Measurements from ENCODE around the gene CCDC74A. TPM values are rescaled to one million over a fixed set of nuclear protein-coding genes. Genes with fewer than 3 reads are reported as not detected.
"Not testable (repeated sequence)": the region's sequence is repeated elsewhere in the genome, so short reads cannot be mapped to it uniquely, and the experiment has no call there.

Gene CCDC74A
- 1 to 10 TPM; 1.6 to 4.3 TPM for total RNA-seq

GRCh38 chr2:131527131-131528001, at the start of gene CCDC74A:
TSS of gene CCDC74A (plus strand) at chr2:131527888. CDS start at chr2:131527971, 83 bp downstream.
- 31 to 56% methylated on average over 23 to 40 of the region's 47 CpGs for WGBS, 2 donors
- H3K27ac ChIP-seq = peak within 1 kb of the TSS in 1 of 4 donors; percentile 16
- intact Hi-C loops (cut with DNase I) = not testable (repeated sequence)

DNA sequence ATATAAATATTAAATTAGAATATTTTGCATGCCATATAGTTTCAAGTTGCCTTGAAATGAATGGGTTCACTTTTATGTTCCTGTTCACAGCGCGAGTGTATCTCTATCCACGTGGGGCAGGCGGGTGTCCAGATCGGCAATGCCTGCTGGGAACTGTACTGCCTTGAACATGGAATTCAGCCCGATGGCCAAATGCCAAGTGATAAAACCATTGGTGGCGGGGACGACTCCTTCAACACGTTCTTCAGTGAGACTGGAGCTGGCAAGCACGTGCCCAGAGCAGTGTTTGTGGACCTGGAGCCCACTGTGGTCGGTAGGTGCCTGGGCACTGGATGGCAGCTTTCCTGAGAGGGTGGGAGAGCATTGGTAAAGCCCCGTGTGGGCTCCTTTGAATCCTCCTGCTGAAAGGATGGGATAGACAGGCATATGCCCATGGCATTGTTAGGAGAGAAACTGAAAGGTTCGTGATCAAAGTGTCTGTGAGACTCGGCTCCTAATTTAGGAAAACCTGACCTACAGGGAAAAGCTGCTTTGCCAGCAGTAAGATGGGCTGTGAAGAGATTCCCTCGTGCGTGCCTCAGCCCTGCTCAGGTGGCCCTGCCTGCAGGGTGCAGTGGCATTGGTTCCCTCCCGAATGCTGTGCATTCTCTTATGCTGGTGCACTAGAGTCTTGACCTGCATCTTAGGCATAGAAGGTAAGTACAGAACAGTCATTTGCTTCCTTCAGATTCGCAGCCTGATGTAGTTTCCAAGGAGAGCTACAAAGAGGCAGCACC, 49.4 kb upstream of the CCDC74A start:
- H3K4me3 ChIP-seq; H3K27me3 ChIP-seq; H3K36me3 ChIP-seq (replicated peaks in 1 of 2; ENCODE audit: insufficient read depth in 1 of 2, low read depth in 2 of 2); intact Hi-C loops (cut with DNase I); H3K27ac ChIP-seq; H3K4me1 ChIP-seq; H3K9me3 ChIP-seq: not testable (repeated sequence)
- WGBS, 2 donors = 51 to 61% methylated on average over 9 to 15 of the region's 18 CpGs
- DNase-seq (peak; percentile 66 to 82 (median 72)), ATAC-seq (peak; percentile 68)

More at GRCh38 chr2:131527131-131528001, at the start of gene CCDC74A:
- H3K4me3 ChIP-seq = peak within 1 kb of the TSS in 1 of 2 donors; percentile 22
- H3K9me3 ChIP-seq; H3K27me3 ChIP-seq; H3K4me1 ChIP-seq; H3K36me3 ChIP-seq (replicated peaks in 1 of 2; ENCODE audit: insufficient read depth in 1 of 2, low read depth in 2 of 2): not testable (repeated sequence)
- DNase-seq = peak; percentile 76 to 85 (median 83)
- peak; percentile 94 for ATAC-seq

DNA sequence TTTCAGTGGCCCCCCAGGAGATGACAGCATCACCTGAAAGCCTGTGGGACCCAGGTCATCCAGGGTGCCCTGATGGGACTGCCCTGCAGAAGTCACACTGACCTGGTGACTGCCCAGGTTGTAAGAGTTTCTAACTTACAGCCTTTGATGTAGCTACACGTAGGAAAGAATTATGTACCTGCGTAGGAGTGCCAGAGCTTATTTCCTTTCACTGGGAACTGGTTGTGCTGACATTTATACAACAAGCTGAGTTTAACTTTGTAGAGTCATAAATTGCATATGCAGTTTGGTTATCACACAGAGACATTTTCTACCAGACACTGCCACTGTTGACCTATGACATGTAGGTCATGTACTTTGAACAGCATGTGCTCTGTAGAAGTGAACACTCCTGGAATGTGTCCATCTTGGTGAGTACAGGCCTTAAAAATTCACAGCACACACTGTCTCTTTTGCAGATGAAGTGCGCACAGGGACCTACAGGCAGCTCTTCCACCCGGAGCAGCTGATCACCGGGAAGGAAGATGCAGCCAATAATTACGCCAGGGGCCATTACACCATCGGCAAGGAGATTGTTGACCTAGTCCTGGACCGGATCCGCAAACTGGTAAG, 48.7 kb upstream of the CCDC74A start:
- ATAC-seq; H3K27ac ChIP-seq; DNase-seq; intact Hi-C loops (cut with DNase I); H3K4me1 ChIP-seq; H3K27me3 ChIP-seq; H3K9me3 ChIP-seq; H3K4me3 ChIP-seq; H3K36me3 ChIP-seq (replicated peaks in 1 of 2; ENCODE audit: insufficient read depth in 1 of 2, low read depth in 2 of 2): not testable (repeated sequence)
- 92 to 100% methylated on average over 2 to 9 of the region's 9 CpGs for WGBS, 2 donors

- WGBS, 2 donors = 95 to 97% methylated on average over 9 to 16 of the region's 20 CpGs
- H3K36me3 ChIP-seq (replicated peaks in 1 of 2; ENCODE audit: insufficient read depth in 1 of 2, low read depth in 2 of 2); H3K27me3 ChIP-seq; DNase-seq; H3K4me1 ChIP-seq; H3K27ac ChIP-seq; ATAC-seq; intact Hi-C loops (cut with DNase I); H3K4me3 ChIP-seq; H3K9me3 ChIP-seq: not testable (repeated sequence)
Measured at GRCh38 chr2:131480351-131480750, 47.3 kb upstream of the CCDC74A start.

- H3K4me3 ChIP-seq; H3K27ac ChIP-seq; H3K4me1 ChIP-seq; H3K27me3 ChIP-seq; H3K9me3 ChIP-seq; H3K36me3 ChIP-seq (replicated peaks in 1 of 2; ENCODE audit: insufficient read depth in 1 of 2, low read depth in 2 of 2); DNase-seq; ATAC-seq; intact Hi-C loops (cut with DNase I): not testable (repeated sequence)
- 93 to 94% methylated on average over 16 to 19 of the region's 19 CpGs for WGBS, 2 donors
Measured at GRCh38 chr2:131482506-131483155, 45.1 kb upstream of the CCDC74A start.

- ATAC-seq; H3K4me3 ChIP-seq; H3K36me3 ChIP-seq (replicated peaks in 1 of 2; ENCODE audit: insufficient read depth in 1 of 2, low read depth in 2 of 2); H3K27me3 ChIP-seq; DNase-seq; H3K27ac ChIP-seq; intact Hi-C loops (cut with DNase I); H3K4me1 ChIP-seq; H3K9me3 ChIP-seq: not testable (repeated sequence)
- 90 to 94% methylated on average over 8 to 24 of the region's 24 CpGs for WGBS, 2 donors
Measured at GRCh38 chr2:131483981-131484820, 43.5 kb upstream of the CCDC74A start.

DNA sequence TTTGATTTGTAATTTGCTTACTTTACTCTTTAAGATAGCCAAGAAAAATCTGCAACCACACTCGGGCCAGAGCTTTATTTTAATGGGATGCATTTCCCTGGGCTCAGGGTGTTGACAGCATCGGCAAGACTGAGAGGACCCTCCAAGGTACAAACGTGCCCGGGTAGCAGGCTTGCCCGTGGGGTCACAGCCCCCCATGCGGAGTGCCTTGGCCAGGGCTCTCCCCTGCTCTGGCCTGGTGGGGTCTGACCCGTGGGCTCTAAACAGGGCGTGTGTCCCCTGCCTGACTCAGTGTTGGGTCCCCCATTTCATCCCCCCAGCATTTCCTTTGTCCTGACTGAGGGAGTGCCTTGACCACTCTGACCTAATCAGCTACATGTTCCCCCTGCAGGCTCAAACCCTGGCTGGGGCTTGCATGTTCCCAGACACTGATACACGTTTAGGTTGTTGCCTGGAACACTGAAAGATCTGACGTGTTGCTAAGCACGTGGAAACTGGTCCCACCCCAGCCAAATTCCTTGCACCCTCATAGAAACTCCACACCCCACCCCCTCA, 42.7 kb upstream of the CCDC74A start:
- H3K36me3 ChIP-seq (replicated peaks in 1 of 2; ENCODE audit: insufficient read depth in 1 of 2, low read depth in 2 of 2); H3K27me3 ChIP-seq; H3K4me1 ChIP-seq; intact Hi-C loops (cut with DNase I); DNase-seq; H3K9me3 ChIP-seq; H3K27ac ChIP-seq; ATAC-seq; H3K4me3 ChIP-seq: not testable (repeated sequence)
- WGBS, 2 donors = 85 to 86% methylated on average over 11 of the region's 11 CpGs

- WGBS, 2 donors = 81 to 83% methylated on average over 14 of the region's 14 CpGs
- H3K27ac ChIP-seq; ATAC-seq; DNase-seq; H3K36me3 ChIP-seq (replicated peaks in 1 of 2; ENCODE audit: insufficient read depth in 1 of 2, low read depth in 2 of 2); H3K4me3 ChIP-seq; H3K27me3 ChIP-seq; H3K9me3 ChIP-seq; intact Hi-C loops (cut with DNase I): not testable (repeated sequence)
- H3K4me1 ChIP-seq = peaks cover 14% of the 10 kb centered on the region
Measured at GRCh38 chr2:131486201-131486902, 41.3 kb upstream of the CCDC74A start.

Data from body of pancreas (tissue), 4 donors.